Gastrocnemius medialis (tissue), 4 donors: ENCODE results near the gene B4GALT2.

Source experiments
- CTCF ChIP-seq, 5 experiments: fragments of 450-650 bp in 3 of 5; fragments of 200-600 bp in 2 of 5; sonication (generic) in 2 of 5; IDR thresholded peaks in 4 of 5; conservative IDR thresholded peaks in 1 of 5; 1 replicate in 4 of 5; 2 replicates in 1 of 5; pipeline ENCODE4 v1.5.1; 2016 to 2019; ENCODE audit warnings: antibody characterized with exemption in 5 of 5, mild to moderate bottlenecking in 3 of 5, moderate library complexity in 3 of 5
- POLR2A ChIP-seq, 2 donors: fragments of 450-650 bp; IDR thresholded peaks; one replicate each; pipeline ENCODE4 v1.6.1; 2017; ENCODE audit warnings: antibody characterized with exemption in 2 of 2, mild to moderate bottlenecking in 2 of 2, moderate library complexity in 2 of 2

- TF ChIP-seq CTCF (IDR thresholded peaks at IDR 0.05 in 4 of 5, conservative IDR thresholded peaks at IDR 0.05 in 1 of 5) (no peak), POLR2A (IDR thresholded peaks at IDR 0.05) (no peak)
Measured at GRCh38 chr1:44040418-44040817, 61.4 kb downstream of the B4GALT2 start.
